ENCODE data around the gene RNGTT.

- no peak for TF ChIP-seq CTCF (conservative IDR thresholded peaks at IDR 0.05 in 1 of 2, IDR thresholded peaks at IDR 0.05 in 1 of 2; ENCODE audit: extremely low read depth in 1 of 2, insufficient read depth in 1 of 2, low read depth in 1 of 2, low read length in 2 of 2)
- TF ChIP-seq EZH2 (IDR thresholded peaks at IDR 0.05; ENCODE audit: borderline replicate concordance, low read length) = no peak
Observed at GRCh38 chr6:88890860-88891845, 72.3 kb downstream of the RNGTT start.

Measured in mammary epithelial cell (primary cell).